ENCODE data around the gene KRT72. TPM values are rescaled to one million over a fixed set of nuclear protein-coding genes. Genes with fewer than 3 reads are reported as not detected.

KRT72 gene
- polyA plus RNA-seq, 1 donor (not counting 4 experiments of a cell fraction or from before 2014, with no cell fraction given): not detected

DNA sequence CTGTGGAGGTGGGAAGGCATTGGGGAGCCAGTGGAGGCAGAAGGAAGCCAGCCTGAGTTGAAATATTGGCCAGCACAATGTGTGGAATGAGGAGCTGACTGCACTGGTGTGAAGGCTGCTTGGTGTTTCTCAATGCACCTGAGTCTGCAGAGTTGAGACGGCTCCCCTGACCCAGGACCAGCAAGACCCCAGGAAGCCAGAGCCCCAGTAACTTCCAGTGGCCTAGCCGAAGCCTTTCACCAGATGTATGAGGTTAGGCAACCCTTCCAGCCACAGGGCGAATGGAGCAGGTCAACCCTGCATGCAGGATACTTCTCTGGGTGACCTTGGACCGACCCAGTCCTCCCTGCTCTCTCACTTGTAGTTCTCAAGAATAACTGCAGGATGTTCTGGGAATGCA, 30.0 kb upstream of the KRT72 start:
- DNase-seq (ENCODE audit: low read depth, low spot score) (no peak), FAIRE-seq (no peak)
- TF ChIP-seq, protein P1, sequence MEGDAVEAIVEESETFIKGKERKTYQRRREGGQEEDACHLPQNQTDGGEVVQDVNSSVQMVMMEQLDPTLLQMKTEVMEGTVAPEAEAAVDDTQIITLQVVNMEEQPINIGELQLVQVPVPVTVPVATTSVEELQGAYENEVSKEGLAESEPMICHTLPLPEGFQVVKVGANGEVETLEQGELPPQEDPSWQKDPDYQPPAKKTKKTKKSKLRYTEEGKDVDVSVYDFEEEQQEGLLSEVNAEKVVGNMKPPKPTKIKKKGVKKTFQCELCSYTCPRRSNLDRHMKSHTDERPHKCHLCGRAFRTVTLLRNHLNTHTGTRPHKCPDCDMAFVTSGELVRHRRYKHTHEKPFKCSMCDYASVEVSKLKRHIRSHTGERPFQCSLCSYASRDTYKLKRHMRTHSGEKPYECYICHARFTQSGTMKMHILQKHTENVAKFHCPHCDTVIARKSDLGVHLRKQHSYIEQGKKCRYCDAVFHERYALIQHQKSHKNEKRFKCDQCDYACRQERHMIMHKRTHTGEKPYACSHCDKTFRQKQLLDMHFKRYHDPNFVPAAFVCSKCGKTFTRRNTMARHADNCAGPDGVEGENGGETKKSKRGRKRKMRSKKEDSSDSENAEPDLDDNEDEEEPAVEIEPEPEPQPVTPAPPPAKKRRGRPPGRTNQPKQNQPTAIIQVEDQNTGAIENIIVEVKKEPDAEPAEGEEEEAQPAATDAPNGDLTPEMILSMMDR (optimal IDR thresholded peaks at IDR 0.05 in 1 of 3, IDR thresholded peaks at IDR 0.05 in 1 of 3, conservative IDR thresholded peaks at IDR 0.05 in 1 of 3; ENCODE audit: extremely low read depth in 1 of 3, insufficient read depth in 2 of 3, low read length in 3 of 3): no peak
- TF ChIP-seq EZH2 (IDR thresholded peaks at IDR 0.05; ENCODE audit: low read length): no peak
- H3K4me2 ChIP-seq (ENCODE audit: control insufficient read depth, extremely low read depth, insufficient read depth, low read depth, low read length): no peak overlapping the region
- H2AFZ ChIP-seq (ENCODE audit: control insufficient read depth, low read length): no peak overlapping the region
- no peak overlapping the region for H3K27ac ChIP-seq (ENCODE audit: control insufficient read depth, insufficient read depth, low read length)
- peaks cover 3% of the 10 kb centered on the region for H3K9me1 ChIP-seq (ENCODE audit: control insufficient read depth, extremely low read depth, insufficient read depth, low read length)
- dilution Hi-C loops (cut with MboI; ENCODE audit: extremely low pct_ligation_motif_present, low sequenced_read_pairs): no loop called here
- H3K4me3 ChIP-seq (ENCODE audit: control insufficient read depth in 2 of 3, extremely low read depth in 1 of 3, insufficient read depth in 2 of 3, low read depth in 1 of 3, low read length in 3 of 3): no peak overlapping the region
- no peak overlapping the region for H3K9ac ChIP-seq (ENCODE audit: control insufficient read depth, extremely low read depth, insufficient read depth, low read length)
- H3K27me3 ChIP-seq (ENCODE audit: control insufficient read depth, extremely low read depth, insufficient read depth, low read length): peaks cover 42% of the 10 kb centered on the region
- no peaks in the 10 kb centered on the region for H3K36me3 ChIP-seq (ENCODE audit: control insufficient read depth in 2 of 2, extremely low read depth in 1 of 2, insufficient read depth in 2 of 2, low read length in 2 of 2)
- no peaks in the 10 kb centered on the region for H3K79me2 ChIP-seq (ENCODE audit: control insufficient read depth, insufficient read depth, low read length)
- H3K9me3 ChIP-seq (ENCODE audit: control insufficient read depth, low read depth, low read length): no peaks in the 10 kb centered on the region
- no peaks in the 10 kb centered on the region for H4K20me1 ChIP-seq (ENCODE audit: control insufficient read depth, extremely low read depth, insufficient read depth, low read length)
- H3K4me1 ChIP-seq (ENCODE audit: control insufficient read depth, extremely low read depth, insufficient read depth, low read length): no peaks in the 10 kb centered on the region

DNA sequence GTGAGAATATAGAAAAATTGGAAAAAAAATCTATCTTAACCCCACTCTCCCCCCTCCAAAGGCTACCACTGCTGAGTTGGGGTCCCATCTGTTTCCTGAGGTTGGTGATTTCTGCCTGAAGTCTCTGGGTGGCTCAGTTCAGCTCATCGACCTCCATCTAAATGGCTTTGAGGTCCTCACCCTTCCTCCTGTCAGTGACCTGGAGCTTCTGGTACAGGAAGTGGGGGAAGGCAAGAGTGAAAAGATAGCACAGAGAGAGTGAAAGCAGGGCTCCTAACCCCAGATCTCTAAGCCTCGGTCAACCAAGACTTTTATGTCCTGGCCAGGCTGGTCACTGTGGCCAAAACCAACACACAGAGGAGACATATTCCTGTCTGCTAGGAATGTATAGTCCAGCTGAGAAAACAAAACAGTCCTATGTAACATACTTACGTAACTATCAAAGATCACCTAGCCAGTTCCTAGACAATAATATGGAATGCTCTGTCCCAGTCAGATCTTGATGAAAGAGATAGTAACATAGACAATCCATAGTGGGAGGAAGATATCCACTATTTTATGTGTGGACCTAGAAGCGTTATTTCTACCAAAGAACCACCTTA, 29.4 kb upstream of the KRT72 start:
- Histone ChIP-seq H3K4me2 (ENCODE audit: control insufficient read depth, extremely low read depth, insufficient read depth, low read depth, low read length) (no peak overlapping the region), H3K36me3 (ENCODE audit: control insufficient read depth in 2 of 2, extremely low read depth in 1 of 2, insufficient read depth in 2 of 2, low read length in 2 of 2) (no peaks in the 10 kb centered on the region), H3K4me3 (ENCODE audit: control insufficient read depth in 2 of 3, extremely low read depth in 1 of 3, insufficient read depth in 2 of 3, low read depth in 1 of 3, low read length in 3 of 3) (no peak overlapping the region), H3K9me1 (ENCODE audit: control insufficient read depth, extremely low read depth, insufficient read depth, low read length) (peaks cover 3% of the 10 kb centered on the region), H3K9me3 (ENCODE audit: control insufficient read depth, low read depth, low read length) (no peaks in the 10 kb centered on the region), H3K4me1 (ENCODE audit: control insufficient read depth, extremely low read depth, insufficient read depth, low read length) (no peaks in the 10 kb centered on the region), H4K20me1 (ENCODE audit: control insufficient read depth, extremely low read depth, insufficient read depth, low read length) (no peaks in the 10 kb centered on the region), H2AFZ (ENCODE audit: control insufficient read depth, low read length) (no peak overlapping the region), H3K79me2 (ENCODE audit: control insufficient read depth, insufficient read depth, low read length) (no peaks in the 10 kb centered on the region), H3K27ac (ENCODE audit: control insufficient read depth, insufficient read depth, low read length) (no peak overlapping the region), H3K27me3 (ENCODE audit: control insufficient read depth, extremely low read depth, insufficient read depth, low read length) (peaks cover 46% of the 10 kb centered on the region), H3K9ac (ENCODE audit: control insufficient read depth, extremely low read depth, insufficient read depth, low read length) (no peak overlapping the region)
- TF ChIP-seq EZH2 (IDR thresholded peaks at IDR 0.05; ENCODE audit: low read length): no peak
- TF ChIP-seq, protein P1 (optimal IDR thresholded peaks at IDR 0.05 in 1 of 3, IDR thresholded peaks at IDR 0.05 in 1 of 3, conservative IDR thresholded peaks at IDR 0.05 in 1 of 3; ENCODE audit: extremely low read depth in 1 of 3, insufficient read depth in 2 of 3, low read length in 3 of 3): no peak
- dilution Hi-C loops (cut with MboI; ENCODE audit: extremely low pct_ligation_motif_present, low sequenced_read_pairs): no loop called here
- FAIRE-seq (no peak), DNase-seq (ENCODE audit: low read depth, low spot score) (no peak)

Measured in keratinocyte (primary cell).